ENCODE data around the gene ERGIC1.
A peak's percentile ranks its signal among the peaks of the same experiment; 100 is the strongest.
"Not testable (repeated sequence)": the region's sequence is repeated elsewhere in the genome, so short reads cannot be mapped to it uniquely, and the experiment has no call there.

ERGIC1 gene

DNA sequence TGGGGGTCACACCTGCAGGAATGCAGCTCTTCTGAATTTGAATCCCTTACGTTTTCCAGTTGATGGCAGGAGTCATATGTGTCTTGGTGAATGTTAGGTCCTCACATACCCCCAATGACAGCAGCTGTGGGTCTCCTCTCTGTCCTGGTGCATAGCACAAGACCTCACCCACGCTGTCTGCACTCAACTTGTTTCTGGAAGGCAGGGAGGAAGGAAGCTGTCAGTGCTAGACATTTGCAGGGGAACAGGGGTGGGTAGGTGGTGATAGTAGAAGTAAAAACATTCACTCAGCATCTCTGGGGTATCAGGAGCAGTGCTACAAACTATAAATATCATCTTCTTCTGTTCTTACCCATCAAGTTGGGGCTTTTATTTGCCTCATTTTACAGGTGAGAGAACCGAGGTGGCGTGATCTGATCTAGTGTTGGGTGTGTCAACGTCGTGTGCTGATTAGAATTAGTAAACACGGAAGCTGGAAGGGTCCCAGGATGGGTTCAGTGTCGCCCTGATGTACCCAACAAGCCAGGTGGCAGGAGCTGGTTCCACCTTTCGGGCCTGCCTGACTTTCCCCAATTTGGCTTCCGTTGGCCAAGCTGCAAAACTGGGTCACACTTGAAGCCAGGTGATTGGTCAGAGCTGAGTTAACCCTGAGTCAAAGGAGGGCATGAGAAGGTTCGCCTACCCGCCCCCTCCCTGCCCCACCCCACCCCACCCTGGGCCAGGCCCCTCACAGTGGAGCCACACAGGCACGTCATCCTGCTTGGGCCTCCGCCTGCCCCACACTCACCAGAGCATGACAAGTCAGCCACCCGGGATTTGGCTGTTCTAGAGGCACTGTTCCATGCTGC lies 15.8 kb downstream of the ERGIC1 start:
- FAIRE-seq = no peak

DNA sequence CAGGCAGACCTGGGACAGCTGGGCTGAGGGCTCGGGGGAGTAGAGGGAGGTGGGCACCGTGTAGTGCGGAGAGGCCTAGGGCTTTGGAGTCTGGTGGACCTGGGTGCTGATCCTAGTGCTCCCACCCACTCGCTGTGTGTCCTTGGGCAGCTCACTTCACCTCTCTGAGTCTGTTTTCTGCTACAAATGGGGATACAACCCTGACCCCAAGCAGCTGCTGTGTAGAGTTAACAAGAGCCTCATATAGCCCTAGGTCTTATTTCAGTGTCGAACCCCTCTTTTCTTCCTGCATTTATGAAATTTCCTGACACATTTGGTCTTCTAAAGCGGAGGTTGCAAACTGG lies 16.4 kb downstream of the ERGIC1 start:
- no peak for FAIRE-seq

DNA sequence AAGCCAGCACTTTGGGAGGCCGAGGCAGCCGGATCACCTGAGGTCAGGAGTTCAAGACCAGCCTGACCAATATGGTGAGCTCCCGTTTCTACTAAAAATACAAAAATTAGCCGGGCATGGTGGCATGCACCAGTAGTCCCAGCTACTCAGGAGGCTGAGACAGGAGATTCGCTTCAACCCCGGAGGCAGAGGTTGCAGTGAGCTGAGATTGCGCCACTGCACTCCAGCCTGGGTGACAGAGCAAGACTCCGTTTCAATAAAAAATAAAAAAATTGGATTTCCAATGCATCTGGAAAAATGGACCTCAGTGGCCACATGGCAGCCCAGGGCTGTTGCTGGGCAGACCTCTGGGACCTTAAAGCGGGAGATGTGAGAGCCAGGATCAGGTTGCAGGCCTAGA lies 17.2 kb downstream of the ERGIC1 start:
- FAIRE-seq = not testable (repeated sequence)

DNA sequence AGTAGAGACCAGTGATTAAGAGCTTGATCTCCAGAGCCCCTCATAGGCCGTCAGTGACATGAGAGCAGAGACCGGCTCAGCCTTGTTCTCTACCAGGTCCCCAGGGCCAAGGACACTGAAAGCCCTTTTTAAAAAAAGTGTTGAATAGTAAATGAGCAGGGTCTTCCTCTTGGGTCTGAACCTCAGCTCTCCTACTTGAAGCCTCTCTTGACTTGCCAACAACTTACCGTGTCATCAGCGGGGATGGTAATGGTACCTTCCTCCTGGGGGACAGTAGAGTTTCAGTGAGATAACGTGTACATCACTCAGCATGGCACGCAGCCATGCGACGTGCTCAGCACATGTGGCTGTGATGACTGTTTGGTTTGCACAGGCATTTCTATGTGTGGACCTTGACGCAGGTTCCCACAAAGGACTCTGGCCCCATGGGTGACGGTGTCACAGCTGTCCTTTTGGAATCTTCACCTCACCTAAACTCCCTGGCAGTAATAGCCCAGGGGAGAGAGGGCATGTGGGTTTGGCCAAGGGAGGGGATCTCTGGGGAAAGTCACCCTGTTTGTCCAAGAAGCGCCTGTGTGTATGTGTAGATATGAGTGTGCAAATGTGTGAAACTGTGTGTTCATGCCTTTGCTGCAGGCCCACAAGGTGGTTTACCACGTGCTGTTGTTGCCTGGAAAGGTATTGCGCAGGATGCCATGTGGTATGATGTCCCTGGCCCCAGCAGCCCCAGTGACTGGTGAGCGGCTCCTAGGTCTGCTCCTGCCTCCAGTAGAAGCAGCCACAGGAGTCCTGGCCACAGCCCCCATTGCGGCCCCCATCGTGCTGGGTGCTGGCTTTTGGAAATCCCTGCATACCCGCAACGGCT lies 18.7 kb downstream of the ERGIC1 start:
- no peak for FAIRE-seq

DNA sequence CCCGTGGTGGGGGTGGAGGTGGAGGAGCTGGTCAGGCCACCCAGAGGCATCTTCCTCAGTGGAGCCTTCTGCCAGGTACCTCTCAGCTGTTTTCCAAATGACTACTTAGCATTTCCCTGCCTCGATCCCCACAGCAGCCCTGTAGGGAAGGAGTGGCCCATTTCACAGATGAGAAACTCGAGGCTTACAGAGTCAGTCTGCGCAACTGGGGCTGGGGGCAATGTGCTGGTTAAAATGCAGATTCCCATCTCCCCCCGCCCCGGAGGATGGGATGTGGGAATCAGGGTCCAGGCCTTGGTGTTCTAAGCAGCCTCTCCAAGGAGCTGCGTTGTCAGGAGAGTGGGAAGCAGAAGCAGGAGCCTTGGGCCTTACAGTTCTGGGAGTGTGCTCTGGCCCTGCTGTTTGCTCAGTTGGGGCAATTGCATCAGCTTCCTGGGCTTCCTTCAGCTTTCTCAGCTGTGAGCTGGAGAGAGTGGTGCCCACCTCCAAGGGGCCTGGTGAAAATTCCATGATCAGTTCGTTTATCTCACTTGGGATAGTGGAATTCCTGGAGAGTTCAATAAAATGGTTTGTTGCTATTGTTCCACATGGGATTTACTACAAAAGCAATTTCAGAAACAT lies 19.4 kb downstream of the ERGIC1 start:
- no peak for FAIRE-seq

DNA sequence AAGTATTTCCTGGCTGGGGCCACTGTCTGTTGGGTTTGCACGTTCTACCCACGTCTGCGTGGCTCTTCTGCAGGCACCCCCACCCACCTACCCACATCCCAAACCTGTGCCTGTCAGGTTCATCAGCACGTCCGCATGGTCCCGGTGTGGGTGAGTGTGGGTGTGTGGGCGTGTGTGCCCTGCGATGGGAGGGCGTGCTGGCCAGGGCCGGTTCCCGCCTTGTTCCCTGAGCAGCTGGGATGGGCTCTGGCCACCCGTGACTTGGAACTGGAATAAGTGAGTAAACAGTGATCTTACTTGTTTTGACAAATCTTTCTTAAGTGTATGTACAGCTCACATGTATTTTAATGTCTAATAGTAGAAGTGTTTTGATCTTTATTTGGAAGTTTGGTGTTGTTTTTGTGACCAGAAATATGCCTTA lies 20.4 kb downstream of the ERGIC1 start:
- FAIRE-seq = peak; percentile 84

DNA sequence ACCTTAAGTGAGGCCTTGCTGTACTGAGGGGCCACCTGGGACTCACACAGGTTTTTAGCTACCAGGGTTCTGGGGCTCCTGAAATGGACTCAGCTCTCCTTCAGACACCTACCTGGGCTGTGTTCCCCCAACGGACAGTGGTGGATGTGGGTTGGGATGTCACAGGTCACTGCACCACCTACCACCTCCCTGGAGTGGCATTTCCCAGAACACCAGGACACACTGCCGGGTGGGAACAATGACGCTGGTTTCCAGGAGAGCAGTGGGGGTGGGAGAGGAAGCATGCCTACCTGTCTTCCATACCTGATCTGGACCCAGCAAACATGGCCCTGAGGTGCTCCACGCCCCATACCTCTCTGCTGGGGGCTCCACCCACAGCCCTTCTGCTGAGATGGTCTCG lies 20.9 kb downstream of the ERGIC1 start:
- no peak for FAIRE-seq

DNA sequence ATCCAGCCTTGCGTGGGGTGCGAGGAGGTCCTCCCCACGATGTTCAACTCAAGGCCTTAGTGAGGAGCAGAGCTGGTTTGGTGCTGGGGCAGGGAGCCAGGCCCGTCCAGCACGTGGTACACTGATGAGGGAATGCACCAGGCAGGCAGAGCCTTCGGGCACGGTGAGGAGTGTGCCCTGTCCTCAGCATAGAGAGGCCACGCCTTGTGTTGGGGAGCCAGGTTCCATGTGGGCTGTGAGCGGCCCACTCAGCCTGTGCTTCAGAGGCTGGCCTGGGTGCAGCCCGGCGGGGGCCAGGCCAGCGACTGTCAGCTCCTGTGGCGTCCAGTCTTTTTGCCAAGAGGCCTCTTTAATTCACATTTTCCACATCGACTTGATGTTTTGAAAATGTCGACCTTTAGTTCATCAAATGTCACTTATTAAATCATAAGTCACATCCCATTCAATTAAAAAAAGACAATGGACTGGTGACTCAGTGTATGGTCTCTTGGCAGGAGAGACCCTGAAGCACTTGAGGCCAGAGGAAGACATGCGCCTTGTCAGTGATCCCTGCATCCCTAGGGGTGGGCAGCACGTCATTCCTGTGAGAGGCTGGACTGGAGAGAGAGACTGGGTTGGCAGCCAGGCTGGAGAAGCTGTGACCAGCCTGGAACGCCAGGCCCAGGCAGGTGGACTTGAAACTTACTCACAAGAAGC lies 21.7 kb downstream of the ERGIC1 start:
- FAIRE-seq = no peak

DNA sequence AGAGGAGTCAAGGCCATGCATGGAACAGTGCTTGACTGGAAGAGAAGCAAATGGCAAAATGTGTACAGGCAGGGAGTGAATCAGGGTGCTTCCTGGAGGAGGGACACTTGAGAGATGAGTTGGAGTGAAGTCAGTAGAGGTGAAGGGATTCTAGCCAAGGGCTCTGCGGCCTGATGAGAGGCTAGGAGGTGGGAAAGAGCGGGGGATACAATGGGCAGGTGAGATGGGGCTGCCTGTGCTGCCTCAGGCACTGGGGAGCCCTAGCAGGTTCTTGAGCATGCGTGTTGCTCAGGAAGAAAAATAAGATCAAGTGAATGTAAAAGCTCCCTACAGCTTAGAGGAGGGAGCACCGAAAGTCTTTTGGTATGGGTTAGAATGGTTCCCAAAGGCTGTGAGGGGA lies 22.3 kb downstream of the ERGIC1 start:
- FAIRE-seq = no peak

DNA sequence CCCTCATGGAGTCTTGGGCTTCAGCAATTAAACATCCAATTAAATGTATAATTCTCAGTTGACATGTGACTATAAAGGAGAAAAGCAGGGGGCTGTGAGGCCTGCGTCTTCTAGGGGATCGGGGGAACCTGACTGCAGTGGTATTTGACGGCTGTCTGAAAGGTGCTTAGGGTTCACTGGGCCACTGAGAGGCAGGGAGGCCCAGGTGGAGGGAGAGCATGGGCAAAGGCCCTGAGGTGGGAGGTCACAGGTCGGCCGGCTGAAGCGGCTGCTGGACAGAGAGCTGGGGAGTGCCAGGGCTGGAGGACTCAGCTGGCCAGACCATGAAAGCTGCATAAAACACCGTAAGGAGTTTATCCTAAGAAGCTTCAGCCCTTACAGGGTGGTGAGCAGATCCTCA lies 23.9 kb downstream of the ERGIC1 start:
- no peak for FAIRE-seq

DNA sequence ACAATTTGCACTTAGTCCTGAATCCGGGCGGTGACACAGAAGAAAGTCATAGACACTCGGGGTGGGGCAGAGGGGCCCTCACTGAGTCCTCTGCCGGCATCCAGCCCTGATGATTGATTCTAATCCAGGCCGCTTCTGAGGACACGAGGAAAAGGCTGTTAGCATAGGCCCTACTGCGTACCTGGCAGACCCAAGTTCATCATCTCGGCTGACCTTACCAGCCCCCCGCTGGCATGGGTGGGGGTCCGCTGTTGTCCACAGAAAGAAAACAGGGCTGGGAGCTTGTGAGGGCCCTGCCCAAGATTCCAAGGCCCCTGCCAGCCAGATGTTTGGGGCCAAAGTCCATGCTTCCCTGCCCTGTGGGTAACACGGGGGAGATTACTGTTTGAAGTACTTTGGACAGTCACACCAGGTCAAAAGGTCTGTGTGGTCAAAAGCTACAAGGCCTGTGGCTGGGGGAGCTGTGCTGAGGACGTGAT lies 24.5 kb downstream of the ERGIC1 start:
- FAIRE-seq = no peak

DNA sequence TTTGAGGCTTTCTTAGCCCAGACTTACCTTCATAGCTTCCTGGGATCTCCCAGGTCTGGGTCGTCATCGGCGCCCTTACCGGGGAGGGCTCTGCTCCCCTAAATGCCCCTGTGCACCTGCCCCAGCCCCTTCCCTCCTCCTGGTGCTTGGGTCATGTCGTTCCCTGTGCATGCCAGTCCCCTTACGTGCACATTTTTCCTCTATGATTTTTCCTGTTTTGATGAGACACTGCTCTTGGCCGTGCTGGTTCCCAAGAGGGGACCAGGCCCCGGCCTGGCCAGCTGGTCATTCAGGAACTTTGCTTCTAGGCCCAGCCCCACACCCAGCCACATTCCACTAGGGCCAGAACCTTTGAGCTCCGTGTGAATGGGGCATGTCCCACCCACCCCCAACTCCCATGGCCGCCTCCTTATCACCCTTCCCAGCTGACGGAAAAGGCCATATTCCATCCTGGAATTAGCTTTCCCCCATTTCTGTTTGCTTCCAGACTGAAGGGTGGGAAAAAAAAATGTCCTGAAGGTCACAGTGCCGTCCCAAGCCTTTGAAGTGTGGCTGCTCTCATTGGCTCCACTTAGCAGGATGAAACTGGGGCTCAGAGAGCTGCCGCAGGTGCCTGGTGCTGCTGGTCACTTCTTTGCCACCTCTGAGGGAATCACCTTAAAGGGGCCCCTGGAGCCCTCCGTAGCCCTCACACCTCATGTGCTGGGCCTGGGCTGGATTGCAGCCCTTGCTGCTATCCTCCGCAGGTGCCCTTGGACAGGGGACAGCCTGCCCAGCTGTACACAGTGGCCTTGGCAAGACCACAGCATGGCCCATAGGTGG lies 25.1 kb downstream of the ERGIC1 start:
- no peak for FAIRE-seq

DNA sequence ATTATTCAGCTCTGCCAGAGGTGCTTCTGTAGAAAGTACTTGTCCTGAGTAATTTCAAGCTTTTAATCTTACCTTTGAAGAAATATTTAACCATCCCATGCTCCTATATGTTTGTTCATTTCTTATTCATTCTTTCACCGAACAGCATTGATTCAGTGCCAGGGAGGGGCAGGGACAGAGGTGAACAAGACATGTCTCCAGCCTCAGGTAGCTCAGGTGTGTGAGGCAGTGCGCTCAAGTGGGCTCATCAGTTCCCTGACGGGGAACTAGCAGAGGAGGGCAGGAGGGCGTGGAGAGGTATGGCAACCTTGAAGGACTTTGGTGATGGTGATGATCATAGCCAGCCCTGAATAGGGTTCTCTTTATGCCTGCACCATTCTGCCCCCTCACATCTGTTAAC lies 25.9 kb downstream of the ERGIC1 start:
- FAIRE-seq = no peak

DNA sequence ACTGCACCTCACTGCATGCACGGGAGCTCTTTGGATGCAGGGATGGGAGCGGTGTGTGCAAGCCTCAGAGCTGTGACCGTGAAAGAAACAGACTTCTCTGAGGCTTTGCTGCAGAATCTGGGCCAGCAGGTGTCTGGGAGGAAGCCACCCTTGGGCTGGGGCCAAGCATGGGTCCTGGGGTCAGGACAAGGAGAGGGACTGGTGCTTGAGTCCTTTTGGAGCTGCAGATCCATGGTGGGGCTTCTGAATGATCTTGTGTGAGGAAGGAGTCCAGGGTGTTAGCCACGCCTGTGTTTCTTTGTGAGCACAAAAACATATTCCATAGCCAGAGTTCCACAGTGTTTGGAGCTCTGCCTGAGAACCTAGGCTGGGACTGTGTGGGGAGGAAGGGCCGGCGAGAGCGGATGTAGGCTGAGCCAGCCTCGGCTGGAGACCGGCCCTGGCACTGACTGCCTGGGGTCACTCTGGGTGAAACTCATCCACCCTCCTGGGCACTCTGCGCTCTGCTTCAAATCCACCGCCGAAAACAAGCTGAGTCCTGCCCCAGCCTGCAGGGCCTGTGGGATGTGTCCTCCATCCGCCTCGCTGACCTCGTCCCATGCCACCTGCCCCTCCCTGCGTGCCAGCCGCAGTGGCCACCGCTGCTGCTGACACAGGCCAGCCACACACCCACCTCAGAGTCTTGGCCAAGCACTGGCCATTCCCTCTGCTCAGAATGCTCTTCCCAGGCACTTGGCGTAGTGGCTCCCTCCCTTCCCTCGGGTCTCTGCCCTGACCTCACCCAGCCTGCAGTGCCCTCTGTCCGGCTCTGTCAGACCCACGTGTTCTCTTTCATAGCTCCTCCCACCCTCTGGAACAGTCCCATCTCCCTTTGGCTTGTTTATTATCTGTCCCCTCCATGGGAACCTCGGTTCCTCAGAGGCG lies 26.7 kb downstream of the ERGIC1 start:
- FAIRE-seq = no peak

DNA sequence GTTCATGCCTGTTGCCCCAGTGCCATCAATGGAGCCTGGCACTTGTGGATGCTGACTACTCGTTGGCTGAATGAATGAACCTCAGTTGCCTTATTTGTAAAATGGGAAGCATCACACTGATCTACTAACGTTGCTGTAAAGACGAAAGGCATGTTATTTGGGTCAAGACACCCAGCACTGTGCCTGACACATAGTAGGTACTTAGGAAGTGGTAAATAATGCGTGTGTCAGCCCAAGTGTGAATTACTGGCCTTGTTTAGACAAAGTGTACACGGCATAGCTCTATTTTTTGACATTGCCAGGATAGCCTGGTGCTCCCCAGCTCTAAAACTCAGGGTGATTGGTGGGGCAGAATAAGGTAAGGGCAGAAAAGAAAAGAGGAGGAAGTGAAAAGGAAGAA lies 27.4 kb downstream of the ERGIC1 start:
- no peak for FAIRE-seq

DNA sequence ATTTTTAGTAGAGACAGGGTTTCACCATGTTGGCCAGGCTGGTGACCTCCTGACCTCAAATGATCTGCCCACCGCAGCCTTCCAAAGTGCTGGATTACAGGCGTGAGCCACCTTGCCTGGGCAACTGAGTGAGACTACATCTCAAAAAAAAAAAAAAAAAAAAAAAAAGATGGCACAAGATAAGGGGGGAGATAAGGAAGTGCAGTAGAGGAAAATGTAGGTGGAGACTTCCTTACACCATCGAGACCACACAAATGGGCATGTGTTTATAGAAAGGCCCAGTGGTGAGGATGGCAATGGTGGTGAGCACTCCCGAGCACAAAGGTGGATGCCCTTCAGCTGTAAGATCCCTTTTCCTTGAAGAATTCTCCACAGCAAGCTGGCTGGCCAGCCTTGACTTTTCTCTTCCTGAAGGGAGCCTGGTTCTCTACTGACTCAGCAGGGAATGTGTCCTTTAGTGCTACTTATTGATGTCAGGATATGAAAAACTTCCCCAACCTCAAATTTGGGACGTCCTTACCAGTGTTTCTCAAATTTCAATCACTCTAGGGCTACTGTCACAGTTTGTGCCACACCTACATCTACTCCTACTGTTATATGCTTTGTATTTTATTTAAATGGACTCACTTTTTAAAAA lies 28.2 kb downstream of the ERGIC1 start:
- no peak for FAIRE-seq

DNA sequence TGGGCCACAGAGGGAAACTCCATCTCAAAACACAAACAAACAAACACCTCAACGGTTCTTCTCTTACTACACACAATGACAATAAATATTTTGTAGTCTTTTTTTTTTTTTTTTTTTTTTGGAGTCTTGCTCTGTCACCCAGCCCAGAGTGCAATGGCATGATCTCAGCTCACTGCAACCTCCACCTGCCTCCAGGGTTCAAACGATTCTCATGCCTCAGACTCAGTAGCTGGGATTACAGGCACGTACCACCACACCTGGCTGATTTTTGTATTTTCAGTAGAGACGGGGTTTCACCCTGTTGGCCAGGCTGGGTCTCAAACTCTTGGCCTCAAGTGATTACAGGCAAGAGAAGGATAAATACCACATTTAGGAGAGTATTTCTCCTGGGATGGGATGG lies 30.1 kb downstream of the ERGIC1 start:
- not testable (repeated sequence) for FAIRE-seq

DNA sequence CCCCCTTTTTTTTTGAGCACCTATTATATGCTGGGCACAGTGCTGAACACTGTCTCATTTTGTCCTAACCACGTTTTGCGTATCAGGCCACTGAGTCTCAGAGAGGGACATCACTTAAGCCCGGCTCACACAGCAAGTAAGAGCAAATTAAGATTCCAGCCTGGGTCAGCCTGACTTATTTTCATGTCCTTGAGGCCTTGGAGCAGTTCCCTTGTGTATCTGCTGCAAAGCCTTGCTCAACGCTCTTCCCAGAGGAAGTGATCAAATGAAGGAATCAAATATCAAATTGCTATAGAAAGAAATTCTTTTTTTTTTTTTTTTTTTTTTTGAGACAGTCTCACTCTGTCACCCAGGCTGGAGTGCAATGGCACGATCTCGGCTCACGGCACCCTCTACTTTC lies 30.7 kb downstream of the ERGIC1 start:
- no peak for FAIRE-seq

DNA sequence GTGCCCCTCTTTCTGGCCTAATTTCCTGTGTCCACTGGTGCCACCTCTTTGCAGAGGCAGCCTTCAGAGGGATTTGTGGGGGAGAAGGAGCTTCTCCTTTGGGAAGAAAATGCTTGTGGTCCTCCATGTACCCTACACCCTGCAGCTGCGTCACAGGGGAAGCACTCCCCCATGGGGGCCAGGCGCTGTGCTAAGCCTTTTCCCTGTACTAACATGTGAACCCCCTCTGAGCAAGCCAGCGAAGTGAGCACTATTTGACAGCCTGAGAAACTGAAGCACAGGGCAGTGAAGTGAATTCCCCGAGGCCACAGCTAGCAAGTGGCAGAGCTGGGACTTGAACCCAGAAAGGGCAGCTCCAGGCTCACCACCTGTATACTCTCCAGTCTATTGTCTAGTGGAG lies 32.3 kb downstream of the ERGIC1 start:
- FAIRE-seq = no peak
